GM21737 (cell line): ENCODE measurements around the gene ATP10A.
A peak's percentile ranks its signal among the peaks of the same experiment; 100 is the strongest.
"Not testable (repeated sequence)": the region's sequence is repeated elsewhere in the genome, so short reads cannot be mapped to it uniquely, and the experiment has no call there.

ENCODE experiments used
- ATAC-seq: cut with Tn5 transposase; IDR thresholded peaks from one replicate; pipeline ENCODE4 v1.9.1; 2021; ENCODE audit warnings: mild to moderate bottlenecking, moderate library complexity; ENCODE audit not compliant: unreplicated experiment

ATP10A gene

DNA sequence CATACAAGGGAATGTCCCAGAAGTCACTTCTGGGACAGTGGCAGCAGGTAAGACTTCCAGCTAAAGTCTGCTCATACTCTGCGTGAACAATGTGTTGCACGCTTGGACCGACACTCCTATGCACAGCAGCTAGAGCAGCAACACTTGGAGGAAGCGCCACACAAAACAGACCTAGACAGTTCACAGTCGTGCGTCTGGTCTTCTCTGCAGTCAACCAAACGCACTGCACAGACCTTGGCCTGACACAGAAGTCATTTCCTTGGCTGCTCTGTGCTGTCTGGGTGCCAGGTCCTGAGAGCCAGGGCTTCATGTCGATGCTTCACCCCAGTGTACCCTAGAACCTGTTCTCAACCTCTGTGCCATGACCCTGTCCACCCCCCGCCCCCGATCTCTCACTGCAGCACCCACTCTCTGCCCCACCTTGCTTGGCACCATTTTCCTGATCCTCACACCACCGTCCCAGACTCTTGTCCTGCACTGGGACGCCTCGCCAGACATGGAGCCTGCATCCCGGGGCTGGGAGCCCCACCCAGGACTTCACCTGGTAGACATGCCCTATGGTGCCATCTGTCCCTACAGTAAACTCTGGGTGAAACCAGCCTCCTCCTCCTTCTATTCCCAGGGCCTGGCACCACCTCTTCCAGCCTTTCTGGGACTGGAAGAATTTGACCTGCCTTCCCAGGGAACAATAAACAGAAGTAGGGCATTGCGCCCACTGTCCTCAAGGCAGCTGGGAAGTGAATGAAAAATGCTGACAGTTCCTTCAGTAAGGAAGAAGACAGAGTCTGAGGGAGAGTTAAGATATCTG, 3.1 kb downstream of the ATP10A start:
- no peak for ATAC-seq

DNA sequence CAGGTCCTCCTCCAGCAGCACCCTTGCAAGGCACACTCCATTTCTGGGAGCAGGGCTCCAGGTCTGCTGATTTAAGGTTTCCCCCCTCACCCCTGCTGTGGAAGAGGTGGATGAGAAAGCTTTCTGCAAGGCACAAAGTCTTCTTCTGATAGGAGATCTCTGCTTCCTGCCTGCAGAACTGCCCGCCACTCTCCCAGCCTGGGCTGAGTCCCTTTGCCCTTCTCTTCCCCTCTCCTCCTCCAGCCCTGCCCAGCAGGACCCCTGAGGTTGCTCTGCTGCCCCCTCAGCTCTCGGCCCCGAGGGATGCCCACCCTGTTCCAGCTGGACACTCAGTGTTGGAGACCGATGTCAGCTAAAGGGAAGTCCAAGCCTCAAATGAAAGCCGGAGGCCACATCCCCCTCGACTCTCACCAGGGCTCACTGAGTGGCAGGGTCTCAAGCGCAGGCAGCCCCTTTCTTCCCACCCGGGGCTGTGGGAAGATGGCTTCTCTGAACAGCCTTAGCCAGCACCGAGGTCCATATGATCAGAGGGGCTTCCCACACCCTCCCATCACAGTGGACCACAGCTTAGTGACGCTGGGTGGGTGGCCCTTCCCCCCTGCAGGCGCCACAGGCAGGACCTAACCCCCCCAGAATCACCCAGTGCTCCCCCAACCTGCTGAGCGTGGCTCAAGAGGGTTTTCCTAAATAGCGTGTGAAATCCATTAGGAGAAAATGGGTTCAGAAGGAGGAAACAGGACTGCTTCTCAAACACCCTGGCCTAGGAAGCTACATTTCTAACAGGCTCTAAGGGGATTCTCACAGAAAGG, 4.0 kb downstream of the ATP10A start:
- ATAC-seq: no peak

DNA sequence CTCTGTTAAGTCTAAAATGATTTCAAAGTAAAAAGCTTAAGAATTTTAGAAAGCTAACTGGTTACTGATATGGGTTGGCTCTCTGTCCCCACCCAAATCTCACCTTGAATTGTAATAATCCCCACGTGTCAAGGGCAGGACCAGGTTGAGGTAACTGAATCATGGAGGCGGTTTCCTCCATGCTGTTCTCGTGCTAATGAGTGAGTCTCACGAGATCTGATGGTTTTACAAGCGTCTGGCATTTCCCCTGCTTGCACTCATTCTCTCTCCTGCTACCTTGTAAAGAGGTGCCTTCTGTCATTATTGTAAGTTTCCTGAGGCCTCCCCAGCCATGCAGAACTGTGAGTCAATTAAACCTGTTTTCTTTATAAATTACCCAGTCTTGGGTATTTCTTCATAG, 7.1 kb downstream of the ATP10A start:
- ATAC-seq: not testable (repeated sequence)

DNA sequence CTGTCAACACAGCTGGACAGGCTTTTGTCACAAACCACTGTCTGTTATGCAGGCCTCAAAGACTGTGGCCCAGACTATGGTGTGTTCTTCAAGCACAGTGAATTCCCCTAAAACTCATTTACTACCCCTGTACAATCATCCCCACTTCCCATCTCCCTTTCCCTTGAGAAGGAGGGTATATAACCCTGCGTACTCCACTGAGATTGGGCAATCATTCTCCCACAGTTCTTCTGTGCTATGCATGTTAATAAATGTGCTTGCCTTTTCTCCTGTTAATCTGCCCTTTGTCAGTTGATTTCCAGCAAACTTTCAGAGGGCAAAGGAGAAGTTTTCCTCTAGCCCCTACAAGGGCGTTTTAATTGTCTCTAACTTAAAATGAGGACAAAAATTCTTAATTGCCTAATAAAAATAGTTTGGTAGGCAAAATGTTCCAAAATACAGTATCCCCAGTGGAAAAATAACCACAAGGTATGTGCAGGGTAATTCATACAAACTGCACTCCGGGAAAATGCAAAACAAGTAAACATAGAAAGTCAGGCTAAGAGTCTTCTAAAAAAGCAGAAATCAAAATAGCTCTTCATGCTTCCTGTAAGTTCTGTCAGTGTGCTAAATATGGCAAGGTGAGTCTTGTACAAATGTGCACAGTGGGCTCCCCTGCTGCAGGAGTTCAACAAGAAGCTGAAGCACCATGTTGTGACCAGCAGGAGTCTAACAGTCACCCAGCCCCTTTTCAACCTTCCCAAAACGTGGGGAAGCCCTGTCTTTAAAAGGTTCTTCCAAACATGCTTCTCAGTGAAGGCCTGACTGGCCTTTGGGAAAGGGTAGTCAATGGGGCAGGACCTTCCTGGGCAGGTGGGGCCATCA, 10.2 kb downstream of the ATP10A start:
- no peak for ATAC-seq

DNA sequence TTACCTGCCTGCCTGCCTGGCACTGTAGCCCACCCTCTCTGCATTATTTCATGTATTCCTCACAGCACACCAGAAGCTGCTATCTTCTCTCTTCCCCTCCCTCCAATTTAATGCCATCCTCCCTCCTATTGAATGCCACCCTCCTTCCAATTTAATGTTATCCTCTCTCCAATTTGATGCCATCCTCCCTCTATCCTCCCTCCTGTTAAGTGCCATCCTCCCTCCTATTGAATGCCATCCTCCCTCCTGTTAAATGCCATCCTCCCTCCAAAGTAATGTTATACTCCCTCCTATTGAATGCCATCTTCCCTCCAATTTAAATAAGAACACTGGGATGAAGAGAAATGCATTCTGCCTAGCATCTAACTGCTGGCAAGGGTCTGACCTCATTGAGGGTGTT, 11.1 kb downstream of the ATP10A start:
- no peak for ATAC-seq

- ATAC-seq: peak; percentile 82
These were observed 12.7 kb downstream of the ATP10A start for GRCh38 chr15:25850154-25851111.

GRCh38 chr15:25849157-25849921, 13.8 kb downstream of the ATP10A start:
- no peak for ATAC-seq

GRCh38 chr15:25848784-25849156, 14.4 kb downstream of the ATP10A start:
- no peak for ATAC-seq

- no peak for ATAC-seq
These were observed 14.8 kb downstream of the ATP10A start for GRCh38 chr15:25848325-25848724.

DNA sequence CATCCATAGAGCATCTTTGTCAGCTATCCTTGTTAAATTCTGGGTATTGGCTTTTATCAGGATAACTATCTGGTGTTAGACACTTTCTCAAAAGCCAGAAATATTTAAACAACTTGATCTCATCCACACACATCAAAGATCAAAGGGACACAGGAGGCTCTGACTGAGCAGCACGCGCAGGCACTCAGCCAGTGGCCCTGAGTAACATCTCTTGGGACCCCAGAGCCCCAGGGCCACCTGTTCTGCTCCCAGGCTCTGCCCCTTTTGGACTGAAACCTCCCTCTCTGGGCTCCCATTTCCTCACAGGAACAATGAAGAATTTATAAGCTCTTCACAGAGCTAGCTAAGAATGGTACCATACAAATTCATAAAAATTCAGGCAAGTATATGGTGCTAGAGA, 16.1 kb downstream of the ATP10A start:
- ATAC-seq: no peak

GRCh38 chr15:25846377-25846776, 16.8 kb downstream of the ATP10A start:
- no peak for ATAC-seq

- no peak for ATAC-seq
These were observed 18.0 kb downstream of the ATP10A start for GRCh38 chr15:25844981-25845680.

DNA sequence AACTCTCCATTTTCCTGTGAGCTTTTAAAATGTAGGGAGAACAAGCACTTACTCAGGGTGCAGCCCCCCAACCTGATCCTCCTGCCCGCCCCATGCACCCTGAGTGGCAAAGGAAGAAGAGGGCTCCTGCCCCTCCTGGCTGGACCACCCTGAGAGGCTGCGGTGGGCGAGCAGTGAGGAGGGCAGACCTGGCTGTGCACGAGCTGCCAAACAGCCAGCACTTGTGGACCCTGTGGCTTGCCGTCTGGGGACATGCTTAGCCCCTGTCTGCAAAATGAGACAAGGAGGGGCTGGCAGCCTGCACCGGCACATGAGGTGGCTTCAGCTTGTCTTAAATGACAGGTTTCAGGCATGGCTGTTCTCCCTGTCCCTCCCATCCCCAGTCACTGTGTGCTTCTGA, 18.6 kb downstream of the ATP10A start:
- ATAC-seq: no peak

DNA sequence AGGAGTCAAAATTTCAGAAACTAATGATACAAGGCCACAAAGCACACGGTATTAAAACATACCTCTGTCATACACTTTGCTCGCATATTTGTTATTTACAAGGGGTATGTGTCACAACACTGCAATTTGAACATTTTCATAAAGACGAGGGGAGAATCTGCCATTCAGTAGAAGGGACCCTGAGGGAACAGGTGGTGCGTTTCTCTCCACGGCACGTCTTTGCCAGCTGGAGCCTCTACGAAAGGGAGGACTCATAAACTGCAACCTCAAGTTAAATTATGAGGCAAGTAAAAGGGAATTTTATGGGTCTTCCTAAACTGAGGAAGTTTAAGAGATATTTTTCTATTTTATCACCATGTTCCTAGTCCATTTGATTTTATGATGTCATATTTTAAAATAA, 19.1 kb downstream of the ATP10A start:
- no peak for ATAC-seq

- ATAC-seq: no peak
These were observed 23.4 kb downstream of the ATP10A start for GRCh38 chr15:25839638-25840156.

- ATAC-seq: no peak
These were observed 24.3 kb downstream of the ATP10A start for GRCh38 chr15:25838871-25839195.

DNA sequence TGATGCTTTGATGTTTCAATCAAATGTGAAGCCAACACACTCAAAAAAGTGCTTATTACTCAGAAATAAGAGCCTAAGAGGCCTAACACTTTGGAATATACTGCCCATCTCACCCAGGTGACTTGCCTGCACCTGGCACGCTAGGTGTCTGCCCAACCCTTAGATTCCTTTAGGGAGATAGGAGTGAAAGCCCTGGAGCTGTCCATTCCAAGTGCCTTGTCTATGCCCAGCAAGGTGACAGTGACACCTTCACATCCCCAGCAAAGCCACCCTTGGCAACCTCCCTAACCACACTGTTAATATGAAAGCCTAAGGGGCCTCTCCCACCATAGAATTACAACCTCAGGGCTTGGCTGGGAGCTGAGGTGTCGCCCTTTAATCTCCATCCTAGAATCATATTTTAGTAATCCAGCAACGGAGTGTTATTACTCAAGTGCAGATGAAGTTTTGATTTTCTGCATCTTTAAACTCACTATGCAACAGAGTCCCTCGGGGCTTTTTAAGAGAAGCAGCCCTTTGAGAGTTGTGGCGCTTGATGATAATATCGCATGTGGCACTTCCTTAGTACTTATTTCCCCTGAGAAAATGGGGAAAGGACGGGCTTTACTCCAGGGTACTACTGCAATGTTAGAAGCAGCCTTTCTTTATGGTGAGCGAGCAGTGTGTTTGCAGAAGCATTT, 24.8 kb downstream of the ATP10A start:
- ATAC-seq: no peak

GRCh38 chr15:25832158-25832557, 31.0 kb downstream of the ATP10A start:
- ATAC-seq: no peak
